Kidney (tissue), 14 donors: Measurements from ENCODE around the gene FOCAD. TPM values are rescaled to one million over a fixed set of nuclear protein-coding genes. Genes with fewer than 3 reads are reported as not detected.

Experiments used
- DNase-seq, 5 donors: peaks; one replicate each; pipeline ENCODE4 v3.0.0-alpha.2; 2013 to 2020
- FAIRE-seq: peaks from 2 replicates; lab custom pipeline; 2012; peaks lifted over from hg19 to GRCh38; lab: Jason Lieb, UNC
- H3K27ac ChIP-seq, 2 donors: one replicate each; pipeline ENCODE4 v1.7.0; 2013; ENCODE audit warnings: low read depth in 2 of 2, low read length in 2 of 2, inconsistent platforms in 1 of 2
- H3K27me3 ChIP-seq: one replicate; pipeline ENCODE4 v1.7.1; 2013; ENCODE audit warnings: low read length, inconsistent platforms; ENCODE audit not compliant: control insufficient read depth, insufficient read depth
- H3K36me3 ChIP-seq, 3 donors: one replicate each; pipeline versions ENCODE4 v1.7.0 to v1.7.1; 2013; ENCODE audit warnings: low read length in 3 of 3, control low read depth in 1 of 3, inconsistent platforms in 1 of 3; ENCODE audit not compliant: insufficient read depth in 3 of 3, control insufficient read depth in 2 of 3
- H3K4me1 ChIP-seq, 3 donors: one replicate each; pipeline versions ENCODE4 v1.7.0 to v1.7.1; 2013; ENCODE audit warnings: low read length in 3 of 3, inconsistent platforms in 1 of 3, low read depth in 1 of 3; ENCODE audit not compliant: control insufficient read depth in 2 of 3, insufficient read depth in 2 of 3
- H3K4me3 ChIP-seq, 3 donors: one replicate each; pipeline versions ENCODE4 v1.7.0 to v1.8.1; 2013; ENCODE audit warnings: low read length in 3 of 3, control low read depth in 1 of 3, inconsistent platforms in 1 of 3
- H3K9ac ChIP-seq, 3 donors: one replicate each; pipeline versions ENCODE4 v1.7.0 to v1.7.1; 2013; ENCODE audit warnings: low read length in 3 of 3, control low read depth in 1 of 3, inconsistent platforms in 1 of 3
- H3K9me3 ChIP-seq, 3 donors: one replicate each; pipeline versions ENCODE4 v1.7.0 to v1.7.1; 2013; ENCODE audit warnings: low read length in 3 of 3, control low read depth in 1 of 3, inconsistent platforms in 1 of 3; ENCODE audit not compliant: control insufficient read depth in 2 of 3, insufficient read depth in 1 of 3
- CTCF ChIP-seq: IDR thresholded peaks from 3 replicates; pipeline ENCODE4 v1.5.1; 2012; ENCODE audit warnings: mild to moderate bottlenecking, moderate library complexity, borderline replicate concordance; ENCODE audit not compliant: insufficient read depth; ENCODE audit errors: extremely low read depth
- intact Hi-C: fragments of 100-400 bp; cut with DNase I; formaldehyde crosslinking; loops from one replicate; pipeline ENCODE4 v1.11.1; 2022
- polyA plus RNA-seq: library from polyadenylated mRNA; stranded (reverse); fragments of 350-450 nt; fragmentation: Illumina TruSeq; extraction: RNeasy Lipid Tissue Mini Kit (QIAGEN cat#74804); gene quantifications from one replicate; pipeline ENCODE4 v1.2.3, GENCODE V29; 2014; ENCODE audit warnings: low read depth, low replicate concordance; ENCODE audit not compliant: insufficient read depth
- total RNA-seq: library from RNA; stranded (reverse); fragmentation: NEBNext Ultra II Directional; extraction: Animal tissue kit (Norgen Biotek cat#: 25700); gene quantifications from one replicate; pipeline ENCODE4 v1.2.1, GENCODE V29; 2021
- donor health status: control.
- donor health status: control.
- donor health status: control.
- donor health status: control.
- donor health status: control.
- donor health status: DM: yes; HTN: yes; CAD: no.
- donor health status: Normal renal cell carcinoma (clear cell type).

The FOCAD gene
- total and polyA plus RNA-seq, 2 donors from 2014 or later = 12.2 to 35.7 TPM

- H3K27me3 ChIP-seq = no peaks in the 10 kb centered on the region
- H3K4me3 ChIP-seq = no peak overlapping the region
- peaks cover 0 to 3% (median 0%) of the 10 kb centered on the region in 3 donors for H3K36me3 ChIP-seq
- H3K9ac ChIP-seq = no peak overlapping the region
- DNase-seq = no peak
- intact Hi-C loops = no loop called here
- no peaks in the 10 kb centered on the region for H3K9me3 ChIP-seq
- no peaks in the 10 kb centered on the region for H3K4me1 ChIP-seq
- no peak for FAIRE-seq
- H3K27ac ChIP-seq = no peak overlapping the region
- no peak for TF ChIP-seq CTCF
Measured at GRCh38 chr9:20790721-20791120, 106.7 kb downstream of the FOCAD start.

GRCh38 chr9:20791682-20792081 is 107.6 kb downstream of the FOCAD start:
- intact Hi-C loops = no loop called here
- H3K9ac ChIP-seq = no peak overlapping the region
- no peak overlapping the region for H3K27ac ChIP-seq
- FAIRE-seq (no peak), DNase-seq (no peak)
- H3K4me1 ChIP-seq = no peaks in the 10 kb centered on the region
- peaks cover 0 to 3% (median 0%) of the 10 kb centered on the region in 3 donors for H3K36me3 ChIP-seq
- H3K9me3 ChIP-seq = no peaks in the 10 kb centered on the region
- H3K27me3 ChIP-seq = no peaks in the 10 kb centered on the region
- H3K4me3 ChIP-seq = no peak overlapping the region
- no peak for TF ChIP-seq CTCF

- FAIRE-seq (no peak), DNase-seq (no peak)
- H3K36me3 ChIP-seq = no peaks in the 10 kb centered on the region
- H3K4me3 ChIP-seq = no peak overlapping the region
- intact Hi-C loops = no loop called here
- no peaks in the 10 kb centered on the region for H3K27me3 ChIP-seq
- no peak for TF ChIP-seq CTCF
- no peaks in the 10 kb centered on the region for H3K9me3 ChIP-seq
- H3K4me1 ChIP-seq = no peaks in the 10 kb centered on the region
- no peak overlapping the region for H3K27ac ChIP-seq
- no peak overlapping the region for H3K9ac ChIP-seq
Measured at GRCh38 chr9:20804489-20805250, 120.6 kb downstream of the FOCAD start.
